Adrenal gland (tissue), 12 donors: ENCODE results near the gene PPP5C. TPM values are rescaled to one million over a fixed set of nuclear protein-coding genes. Genes with fewer than 3 reads are reported as not detected.

Experiments used
- DNase-seq, 7 donors: peaks; one replicate each; pipeline ENCODE4 v3.0.0-alpha.2; 2019 to 2020
- H3K27ac ChIP-seq, 5 donors: fragments of 200-600 bp; sonication (generic) in 4 of 5; 1 replicate in 3 of 5; 2 replicates in 2 of 5; pipeline versions ENCODE4 v1.5.1 to v1.8.0; 2016 to 2020; ENCODE audit warnings: mild to moderate bottlenecking in 1 of 5
- H3K27me3 ChIP-seq: fragments of 200-600 bp; 2 replicates; pipeline ENCODE4 v1.8.0; 2021
- H3K36me3 ChIP-seq, 2 donors: fragments of 200-600 bp; replicated peaks in 1 of 2; 1 replicate in 1 of 2; 2 replicates in 1 of 2; pipeline versions ENCODE4 v1.5.1 to v1.8.0; 2018 to 2022
- H3K4me1 ChIP-seq, 2 donors: fragments of 200-600 bp; replicated peaks in 1 of 2; 1 replicate in 1 of 2; 2 replicates in 1 of 2; pipeline versions ENCODE4 v1.5.1 to v1.8.0; 2018 to 2021
- H3K4me3 ChIP-seq, 4 donors: fragments of 200-600 bp; sonication (generic) in 3 of 4; one replicate each; pipeline ENCODE4 v1.5.1; 2016 to 2018
- H3K9me3 ChIP-seq, 3 donors: fragments of 200-600 bp; sonication (generic) in 1 of 3; replicated peaks in 1 of 3; 1 replicate in 2 of 3; 2 replicates in 1 of 3; pipeline versions ENCODE4 v1.5.1 to v1.8.0; 2016 to 2021
- CTCF ChIP-seq, 6 experiments: fragments of 450-650 bp in 4 of 6; fragments of 200-600 bp in 2 of 6; sonication (generic) in 1 of 6; IDR thresholded peaks; 1 replicate in 5 of 6; 2 replicates in 1 of 6; pipeline versions ENCODE4 v1.5.1 to v1.8.0; 2016 to 2021; ENCODE audit warnings: antibody characterized with exemption in 6 of 6, mild to moderate bottlenecking in 2 of 6, moderate library complexity in 1 of 6
- POLR2A ChIP-seq, 2 donors: fragments of 450-650 bp; IDR thresholded peaks; one replicate each; pipeline ENCODE4 v1.6.1; 2017; ENCODE audit warnings: antibody characterized with exemption in 2 of 2, mild to moderate bottlenecking in 2 of 2, moderate library complexity in 1 of 2
- WGBS, 4 donors: extraction: QIAGEN DNeasy Blood & Tissue Kit in 2 of 4; methylation state at CpG; one replicate each; pipeline versions ENCODE4 v1.1.5 to v1.1.7; 2013 to 2017; 5-methylcytosine and 5-hydroxymethylcytosine counted together
- intact Hi-C, 2 donors: fragments of 100-400 bp; cut with DNase I; formaldehyde crosslinking; loops; one replicate each; pipeline versions ENCODE4 v1.14.1 to v1.15.0; 2022 to 2023
- polyA plus RNA-seq, 3 donors: library from polyadenylated mRNA; stranded (reverse); fragments of 200-250 nt in 2 of 3; fragments of 350-450 nt in 1 of 3; fragmentation: Illumina TruSeq in 1 of 3; extraction: RNeasy Lipid Tissue Mini Kit (QIAGEN cat#74804) in 1 of 3; gene quantifications; one replicate each; pipeline ENCODE4 v1.2.3, GENCODE V29; 2013 to 2014
- total RNA-seq, 9 donors: library from RNA; depleted of rRNA in 4 of 9; stranded (reverse); fragments of >200 nt in 4 of 9; fragments of 120-200 nt in 1 of 9; fragmentation: NEBNext Ultra II Directional in 1 of 9; extraction: Animal tissue kit (Norgen Biotek cat#: 25700) in 1 of 9; gene quantifications; one replicate each; pipeline versions ENCODE4 v1.1.0 to v1.2.4, GENCODE V29; 2013 to 2023
- donor health status: healthy with polysubstance abuse.
- donor health status: Bipolar disorder and iron deficiency.
- donor health status: DM: yes; HTN: yes; CAD: no.
- donor health status: DM: no; HTN: no; CAD: no.
- donor health status: DM: no; HTN: no; CAD: no.
- donor health status: DM: yes; HTN: yes; CAD: no.

Gene PPP5C
- total and polyA plus RNA-seq, 12 donors, result 42.3 to 135 (median 75.1) TPM

GRCh38 chr19:46344363-46344762 is 2.5 kb upstream of the PPP5C start:
- H3K36me3 ChIP-seq, result peaks cover 0 to 8% of the 10 kb centered on the region in 2 donors
- H3K9me3 ChIP-seq, result no peaks in the 10 kb centered on the region
- WGBS, 4 donors, result 25 to 63% (median 49%) methylated on average over 1 of the region's 1 CpG
- intact Hi-C loops, result no loop called here
- TF ChIP-seq CTCF (IDR thresholded peaks at IDR 0.05) (no peak), POLR2A (IDR thresholded peaks at IDR 0.05) (no peak)
- peaks cover 8 to 24% of the 10 kb centered on the region in 2 donors for H3K4me1 ChIP-seq
- DNase-seq, result no peak
- H3K27ac ChIP-seq, result no peak overlapping the region
- H3K4me3 ChIP-seq, result no peak overlapping the region
- H3K27me3 ChIP-seq, result no peaks in the 10 kb centered on the region

GRCh38 chr19:46345157-46345556 is 1.7 kb upstream of the PPP5C start:
- WGBS, 4 donors, result 79 to 85% (median 83%) methylated on average over 5 of the region's 5 CpGs
- Histone ChIP-seq H3K27me3 (no peaks in the 10 kb centered on the region), H3K4me3 (no peak overlapping the region), H3K36me3 (peaks cover 0 to under 1% of the 10 kb centered on the region in 2 donors), H3K4me1 (peaks cover 15 to 32% of the 10 kb centered on the region in 2 donors), H3K9me3 (no peaks in the 10 kb centered on the region), H3K27ac (no peak overlapping the region)
- DNase-seq, result no peak
- TF ChIP-seq CTCF (IDR thresholded peaks at IDR 0.05) (no peak), POLR2A (IDR thresholded peaks at IDR 0.05) (no peak)
- intact Hi-C loops, result no loop called here

- H3K4me1 ChIP-seq, result peaks cover 35 to 54% of the 10 kb centered on the region in 2 donors
- H3K4me3 ChIP-seq, result peak overlapping the region; percentile 51 to 93 (median 70)
- H3K9me3 ChIP-seq, result no peaks in the 10 kb centered on the region
- no peak for TF ChIP-seq POLR2A (IDR thresholded peaks at IDR 0.05)
- TF ChIP-seq CTCF (IDR thresholded peaks at IDR 0.05), result peak in 1 of 6 experiments; percentile 6
- no peaks in the 10 kb centered on the region for H3K36me3 ChIP-seq
- WGBS, 4 donors, result 1 to 4% (median 2%) methylated on average over 3 of the region's 3 CpGs
- intact Hi-C loops, result no loop called here
- DNase-seq, result no peak
- no peaks in the 10 kb centered on the region for H3K27me3 ChIP-seq
- H3K27ac ChIP-seq, result peak overlapping the region in 3 of 5 donors; percentile 12 to 89 (median 64)
These were observed 641 bp downstream of the PPP5C start for GRCh38 chr19:46347572-46347883.

GRCh38 chr19:46347985-46348384 is 1.1 kb downstream of the PPP5C start:
- H3K9me3 ChIP-seq, result no peaks in the 10 kb centered on the region
- peaks cover 35 to 54% of the 10 kb centered on the region in 2 donors for H3K4me1 ChIP-seq
- no peak for DNase-seq
- intact Hi-C loops, result no loop called here
- peak overlapping the region in 2 of 4 donors; percentile 51 to 90 for H3K4me3 ChIP-seq
- WGBS, 4 donors, result 63 to 70% (median 68%) methylated on average over 5 of the region's 5 CpGs
- no peaks in the 10 kb centered on the region for H3K36me3 ChIP-seq
- no peak for TF ChIP-seq POLR2A (IDR thresholded peaks at IDR 0.05)
- H3K27ac ChIP-seq, result peak overlapping the region in 1 of 5 donors; percentile 3
- no peaks in the 10 kb centered on the region for H3K27me3 ChIP-seq

GRCh38 chr19:46349311-46349993 is 2.6 kb downstream of the PPP5C start:
- H3K4me1 ChIP-seq, result peaks cover 35 to 54% of the 10 kb centered on the region in 2 donors
- intact Hi-C loops, result no loop called here
- no peaks in the 10 kb centered on the region for H3K27me3 ChIP-seq
- H3K36me3 ChIP-seq, result peaks cover 0 to 12% of the 10 kb centered on the region in 2 donors
- TF ChIP-seq CTCF (IDR thresholded peaks at IDR 0.05) (no peak), POLR2A (IDR thresholded peaks at IDR 0.05) (no peak)
- 74 to 83% (median 78%) methylated on average over 11 of the region's 11 CpGs for WGBS, 4 donors
- no peak overlapping the region for H3K4me3 ChIP-seq
- H3K9me3 ChIP-seq, result no peaks in the 10 kb centered on the region
- H3K27ac ChIP-seq, result peak overlapping the region in 3 of 5 donors; percentile 75 to 82 (median 78)
- DNase-seq, result no peak
